GM23248 (cell line): ENCODE results near the gene SPEF2. TPM values are rescaled to one million over a fixed set of nuclear protein-coding genes. Genes with fewer than 3 reads are reported as not detected.

Experiments used
- DNase-seq: peaks from one replicate; pipeline ENCODE4 v3.0.0-alpha.2; 2015
- H2AFZ ChIP-seq: fragments of 200-600 bp; sonication (generic); 2 replicates; pipeline ENCODE4 v1.6.1; 2016; ENCODE audit warnings: antibody characterized with exemption
- H3F3A ChIP-seq: fragments of 200-600 bp; sonication (generic); 2 replicates; pipeline ENCODE4 v1.6.1; 2016; ENCODE audit warnings: mild to moderate bottlenecking, antibody characterized with exemption, mixed run types; ENCODE audit not compliant: insufficient read depth
- H3K27ac ChIP-seq: fragments of 200-600 bp; sonication (generic); 2 replicates; pipeline ENCODE4 v1.5.1; 2016; ENCODE audit warnings: mild to moderate bottlenecking
- H3K27me3 ChIP-seq: fragments of 200-600 bp; sonication (generic); replicated peaks from 2 replicates; pipeline ENCODE4 v1.6.1; 2016; ENCODE audit warnings: mild to moderate bottlenecking; ENCODE audit not compliant: insufficient read depth
- H3K36me3 ChIP-seq: fragments of 200-600 bp; sonication (generic); 2 replicates; pipeline ENCODE4 v1.6.1; 2016; ENCODE audit warnings: low read depth, mild to moderate bottlenecking
- H3K4me1 ChIP-seq: fragments of 200-600 bp; sonication (generic); 2 replicates; pipeline ENCODE4 v1.6.1; 2016; ENCODE audit warnings: mild to moderate bottlenecking; ENCODE audit not compliant: insufficient read depth
- H3K4me2 ChIP-seq: fragments of 200-600 bp; sonication (generic); one replicate; pipeline ENCODE4 v1.6.1; 2016; ENCODE audit warnings: mild to moderate bottlenecking; ENCODE audit not compliant: unreplicated experiment
- H3K4me3 ChIP-seq: fragments of 200-600 bp; sonication (generic); 2 replicates; pipeline ENCODE4 v1.5.1; 2016; ENCODE audit warnings: mild to moderate bottlenecking
- H3K79me2 ChIP-seq: fragments of 200-600 bp; sonication (generic); 2 replicates; pipeline ENCODE4 v1.6.1; 2016; ENCODE audit warnings: mild to moderate bottlenecking; ENCODE audit not compliant: insufficient read depth
- H3K9ac ChIP-seq: fragments of 200-600 bp; sonication (generic); 2 replicates; pipeline ENCODE4 v1.6.1; 2016; ENCODE audit warnings: mild to moderate bottlenecking
- H3K9me2 ChIP-seq: fragments of 200-600 bp; sonication (generic); 2 replicates; pipeline ENCODE4 v1.6.1; 2016; ENCODE audit warnings: mixed run types, mild to moderate bottlenecking, moderate library complexity; ENCODE audit not compliant: insufficient read depth
- H3K9me3 ChIP-seq: fragments of 200-600 bp; sonication (generic); one replicate; pipeline ENCODE4 v1.6.1; 2017; ENCODE audit warnings: low read depth
- H4K20me1 ChIP-seq: fragments of 200-600 bp; sonication (generic); 2 replicates; pipeline ENCODE4 v1.6.0; 2016; ENCODE audit not compliant: insufficient read depth
- EZH2 ChIP-seq: fragments of 200-600 bp; sonication (generic); IDR thresholded peaks from 2 replicates; pipeline ENCODE4 v1.6.1; 2018; ENCODE audit warnings: antibody characterized with exemption, mild to moderate bottlenecking; ENCODE audit not compliant: insufficient read depth, poor library complexity, severe bottlenecking
- EZH2phosphoT487 ChIP-seq: fragments of 200-600 bp; sonication (generic); IDR thresholded peaks from 2 replicates; pipeline ENCODE4 v1.6.1; 2018; ENCODE audit warnings: antibody characterized with exemption, moderate library complexity, mild to moderate bottlenecking, low read depth; ENCODE audit not compliant: insufficient read depth
- WGBS, 2 experiments: methylation state at CpG; one replicate each; pipeline ENCODE4 v1.1.6; 2015 to 2017; ENCODE audit warnings: low lambda C conversion rate in 2 of 2, low coverage in 1 of 2; ENCODE audit errors: missing lambda C conversion rate in 2 of 2; 5-methylcytosine and 5-hydroxymethylcytosine counted together
- in situ Hi-C: fragments of 300-500 bp; cut with MboI; formaldehyde crosslinking; loops from 2 replicates; pipeline ENCODE4 v1.15.0; 2020
- polyA plus RNA-seq: library from polyadenylated mRNA; unstranded; fragments of >200 nt; fragmentation: Nextera tagmentation; extraction: Ambion mirVana; gene quantifications from 2 replicates; pipeline ENCODE4 v1.2.1, GENCODE V29; 2016
- total RNA-seq: library from RNA; depleted of rRNA; stranded (reverse); fragments of >200 nt; shearing (Covaris generic); gene quantifications from 2 replicates; pipeline ENCODE4 v1.2.3, GENCODE V29; 2014

SPEF2 gene
- total and polyA plus RNA-seq, 2 experiments from 2014 or later, result 5.3 to 6.7 TPM

GRCh38 chr5:35790457-35790822 is 172.8 kb downstream of the SPEF2 start:
- peak overlapping the region; percentile 29 for H3K4me2 ChIP-seq
- H3K27me3 ChIP-seq, result no peaks in the 10 kb centered on the region
- peaks cover 9% of the 10 kb centered on the region; the same call in 1 of the 2 replicates for H3F3A ChIP-seq
- no peaks in the 10 kb centered on the region for H3K79me2 ChIP-seq
- H4K20me1 ChIP-seq, result no peaks in the 10 kb centered on the region
- DNase-seq, result no peak
- H3K9me3 ChIP-seq, result no peaks in the 10 kb centered on the region
- H3K9ac ChIP-seq, result peak overlapping the region; percentile 23; the same call in 1 of the 2 replicates
- H3K36me3 ChIP-seq, result no peaks in the 10 kb centered on the region
- peak overlapping the region; percentile 29; the same call in 1 of the 2 replicates for H2AFZ ChIP-seq
- 74 to 88% methylated on average over 1 of the region's 1 CpG for WGBS, 2 experiments
- TF ChIP-seq EZH2phosphoT487, result no peak
- TF ChIP-seq EZH2, result no peak
- 0 out of 2 replicates have a peak overlapping the region, but pooled peaks have one; percentile 5 for H3K4me3 ChIP-seq
- in situ Hi-C loops, result no loop called here
- peaks cover 5% of the 10 kb centered on the region; the same call in 1 of the 2 replicates for H3K9me2 ChIP-seq
- peak overlapping the region; percentile 50 for H3K27ac ChIP-seq
- H3K4me1 ChIP-seq, result peaks cover 24% of the 10 kb centered on the region

- H3K79me2 ChIP-seq, result no peaks in the 10 kb centered on the region
- no peaks in the 10 kb centered on the region for H3K9me3 ChIP-seq
- H3F3A ChIP-seq, result peaks cover 7% of the 10 kb centered on the region; the same call in 1 of the 2 replicates
- no peak overlapping the region for H2AFZ ChIP-seq
- no peaks in the 10 kb centered on the region for H4K20me1 ChIP-seq
- TF ChIP-seq EZH2phosphoT487 (no peak), EZH2 (no peak)
- in situ Hi-C loops, result no loop called here
- no peaks in the 10 kb centered on the region for H3K36me3 ChIP-seq
- H3K4me3 ChIP-seq, result no peak overlapping the region
- peaks cover 22% of the 10 kb centered on the region for H3K4me1 ChIP-seq
- H3K27ac ChIP-seq, result no peak overlapping the region
- no peak for DNase-seq
- no peak overlapping the region for H3K9ac ChIP-seq
- H3K27me3 ChIP-seq, result no peaks in the 10 kb centered on the region
- no peak overlapping the region for H3K4me2 ChIP-seq
- H3K9me2 ChIP-seq, result peaks cover 5% of the 10 kb centered on the region; the same call in 1 of the 2 replicates
Measured at GRCh38 chr5:35794328-35794619, 176.6 kb downstream of the SPEF2 start.

- H3K79me2 ChIP-seq, result no peaks in the 10 kb centered on the region
- in situ Hi-C loops, result no loop called here
- no peak overlapping the region for H3K4me3 ChIP-seq
- no peaks in the 10 kb centered on the region for H3K27me3 ChIP-seq
- WGBS, 2 experiments, result 85 to 87% methylated on average over 8 of the region's 8 CpGs
- no peaks in the 10 kb centered on the region for H4K20me1 ChIP-seq
- DNase-seq, result no peak
- no peak overlapping the region for H3K9ac ChIP-seq
- H3F3A ChIP-seq, result peaks cover 5% of the 10 kb centered on the region; the same call in 1 of the 2 replicates
- H3K36me3 ChIP-seq, result no peaks in the 10 kb centered on the region
- no peak overlapping the region for H3K27ac ChIP-seq
- no peaks in the 10 kb centered on the region for H3K9me3 ChIP-seq
- peaks cover 5% of the 10 kb centered on the region; the same call in 1 of the 2 replicates for H3K9me2 ChIP-seq
- peaks cover 22% of the 10 kb centered on the region for H3K4me1 ChIP-seq
- H3K4me2 ChIP-seq, result no peak overlapping the region
- TF ChIP-seq EZH2, result no peak
- TF ChIP-seq EZH2phosphoT487, result no peak
- no peak overlapping the region for H2AFZ ChIP-seq
Measured at GRCh38 chr5:35794684-35795375, 177.2 kb downstream of the SPEF2 start.

GRCh38 chr5:35799181-35799580 is 181.5 kb downstream of the SPEF2 start:
- Histone ChIP-seq H3K79me2 (no peaks in the 10 kb centered on the region), H2AFZ (no peak overlapping the region), H3K9me2 (no peaks in the 10 kb centered on the region), H3K9ac (no peak overlapping the region), H3F3A (peaks cover 10% of the 10 kb centered on the region; the same call in 1 of the 2 replicates), H3K27ac (no peak overlapping the region), H3K4me2 (no peak overlapping the region), H3K27me3 (no peaks in the 10 kb centered on the region), H4K20me1 (no peaks in the 10 kb centered on the region), H3K9me3 (no peaks in the 10 kb centered on the region), H3K4me3 (no peak overlapping the region), H3K36me3 (no peaks in the 10 kb centered on the region), H3K4me1 (peaks cover 18% of the 10 kb centered on the region; the same call in 1 of the 2 replicates)
- DNase-seq, result no peak
- TF ChIP-seq EZH2phosphoT487 (no peak), EZH2 (no peak)
- in situ Hi-C loops, result no loop called here

- no peak overlapping the region for H3K4me2 ChIP-seq
- in situ Hi-C loops, result no loop called here
- WGBS, 2 experiments, result 70 to 92% methylated on average over 1 of the region's 1 CpG
- no peaks in the 10 kb centered on the region for H4K20me1 ChIP-seq
- H2AFZ ChIP-seq, result 0 out of 2 replicates have a peak overlapping the region, but pooled peaks have one; percentile 23
- H3K9me2 ChIP-seq, result no peaks in the 10 kb centered on the region
- no peaks in the 10 kb centered on the region for H3K79me2 ChIP-seq
- no peaks in the 10 kb centered on the region for H3K36me3 ChIP-seq
- TF ChIP-seq EZH2phosphoT487 (no peak), EZH2 (no peak)
- no peak overlapping the region for H3K9ac ChIP-seq
- no peaks in the 10 kb centered on the region for H3K27me3 ChIP-seq
- H3F3A ChIP-seq, result peaks cover 10% of the 10 kb centered on the region; the same call in 1 of the 2 replicates
- no peak overlapping the region for H3K27ac ChIP-seq
- H3K4me3 ChIP-seq, result no peak overlapping the region
- peak; percentile 50 for DNase-seq
- peaks cover 18% of the 10 kb centered on the region; the same call in 1 of the 2 replicates for H3K4me1 ChIP-seq
- H3K9me3 ChIP-seq, result no peaks in the 10 kb centered on the region
Measured at GRCh38 chr5:35799753-35800152, 182.1 kb downstream of the SPEF2 start.
